HEK293 (cell line): ENCODE measurements around the gene ZNF521.

Source experiments
- CTCF ChIA-PET: fragments of 350-600 bp; formaldehyde crosslinking; extraction: SDS; loops from one replicate; lab custom pipeline; 2021; ENCODE audit warnings: antibody characterized with exemption; lab: Yijun Ruan, JAX
- POLR2A ChIA-PET: fragments of 300-600 bp; formaldehyde crosslinking; extraction: SDS; loops from one replicate; lab custom pipeline; 2020; ENCODE audit warnings: antibody characterized with exemption, inconsistent platforms; lab: Yijun Ruan, JAX
- H3K27ac ChIP-seq: fragments of 200-500 bp; sonication (Bioruptor generic); 2 replicates; pipeline ENCODE4 v1.5.1; 2014; ENCODE audit warnings: low read depth, low read length, control low read depth, inconsistent platforms; ENCODE audit errors: extremely low read depth
- H3K36me3 ChIP-seq, 2 experiments: fragments of 200-500 bp in 1 of 2; sonication (Bioruptor generic) in 1 of 2; 1 replicate in 1 of 2; 2 replicates in 1 of 2; pipeline ENCODE4 v1.5.1; 2014 to 2017; ENCODE audit warnings: inconsistent platforms in 2 of 2, low read length in 2 of 2; ENCODE audit not compliant: control insufficient read depth in 2 of 2, insufficient read depth in 1 of 2
- H3K4me1 ChIP-seq: fragments of 200-500 bp; sonication (Bioruptor generic); 2 replicates; pipeline ENCODE4 v1.5.1; 2014; ENCODE audit warnings: mild to moderate bottlenecking, low read length, inconsistent platforms; ENCODE audit not compliant: control insufficient read depth, insufficient read depth
- H3K4me3 ChIP-seq: 2 replicates; pipeline ENCODE4 v1.5.1; 2011; ENCODE audit warnings: low read depth, mild to moderate bottlenecking, control low read depth, low read length, moderate library complexity
- H3K9me3 ChIP-seq: fragments of 200-500 bp; sonication (Bioruptor generic); 2 replicates; pipeline ENCODE4 v1.5.1; 2014; ENCODE audit warnings: low read depth, low read length, inconsistent platforms; ENCODE audit not compliant: control insufficient read depth, insufficient read depth
- FEZF1 ChIP-seq: fragments of 450-650 bp; formaldehyde crosslinking; IDR thresholded peaks from 2 replicates; pipeline ENCODE4 v1.5.1; 2016; ENCODE audit warnings: missing biosample characterization, missing genetic modification characterization
- GFI1B ChIP-seq: fragments of 450-650 bp; formaldehyde crosslinking; IDR thresholded peaks from 2 replicates; pipeline ENCODE4 v1.5.1; 2016; ENCODE audit warnings: missing biosample characterization, missing genetic modification characterization
- KLF9 ChIP-seq: fragments of 450-650 bp; formaldehyde crosslinking; IDR thresholded peaks from 2 replicates; pipeline ENCODE4 v1.5.1; 2016; ENCODE audit warnings: missing biosample characterization, missing genetic modification characterization, low read depth
- MEIS1 ChIP-seq: sonication (generic); formaldehyde crosslinking; IDR thresholded peaks from 2 replicates; pipeline ENCODE4 v1.8.1; 2022; ENCODE audit warnings: missing genetic modification reagents, mild to moderate bottlenecking, borderline replicate concordance
- WT1 ChIP-seq: fragments of 450-650 bp; formaldehyde crosslinking; IDR thresholded peaks from 2 replicates; pipeline ENCODE4 v1.5.1; 2016; ENCODE audit warnings: missing biosample characterization, missing genetic modification characterization
- ZBTB48 ChIP-seq: fragments of 450-650 bp; formaldehyde crosslinking; IDR thresholded peaks from 2 replicates; pipeline ENCODE4 v1.5.1; 2016; ENCODE audit warnings: missing biosample characterization, missing genetic modification characterization
- ZNF146 ChIP-seq: fragments of 450-650 bp; formaldehyde crosslinking; IDR thresholded peaks from 2 replicates; pipeline ENCODE4 v1.5.1; 2016; ENCODE audit warnings: missing biosample characterization, missing genetic modification characterization
- ZNF211 ChIP-seq: fragments of 450-650 bp; formaldehyde crosslinking; IDR thresholded peaks from 2 replicates; pipeline ENCODE4 v1.5.1; 2016; ENCODE audit warnings: low read depth, missing biosample characterization, missing genetic modification characterization
- ZNF335 ChIP-seq: fragments of 450-650 bp; formaldehyde crosslinking; conservative IDR thresholded peaks from 2 replicates; pipeline ENCODE4 v1.5.1; 2016; ENCODE audit warnings: missing biosample characterization, missing genetic modification characterization
- ZNF366 ChIP-seq: fragments of 450-650 bp; formaldehyde crosslinking; conservative IDR thresholded peaks from 2 replicates; pipeline ENCODE4 v1.5.1; 2016; ENCODE audit warnings: missing biosample characterization, missing genetic modification characterization
- ZNF404 ChIP-seq: fragments of 450-650 bp; formaldehyde crosslinking; IDR thresholded peaks from 2 replicates; pipeline ENCODE4 v1.5.1; 2017; ENCODE audit warnings: missing biosample characterization, missing genetic modification characterization
- ZNF558 ChIP-seq: fragments of 450-650 bp; formaldehyde crosslinking; IDR thresholded peaks from 2 replicates; pipeline ENCODE4 v1.5.1; 2016; ENCODE audit warnings: missing biosample characterization, missing genetic modification characterization
- ZNF571 ChIP-seq: fragments of 450-650 bp; formaldehyde crosslinking; IDR thresholded peaks from 2 replicates; pipeline ENCODE4 v1.5.0; 2017; ENCODE audit warnings: missing biosample characterization, missing genetic modification characterization
- ZNF626 ChIP-seq: fragments of 450-650 bp; sonication (Bioruptor Pico); formaldehyde crosslinking; IDR thresholded peaks from 2 replicates; pipeline ENCODE4 v1.5.1; 2018; ENCODE audit warnings: missing biosample characterization, missing genetic modification characterization, inconsistent platforms
- ZNF701 ChIP-seq: fragments of 450-650 bp; formaldehyde crosslinking; IDR thresholded peaks from 2 replicates; pipeline ENCODE4 v1.5.1; 2016; ENCODE audit warnings: missing biosample characterization, missing genetic modification characterization
- ZNF707 ChIP-seq: fragments of 450-650 bp; formaldehyde crosslinking; IDR thresholded peaks from 2 replicates; pipeline ENCODE4 v1.5.1; 2016; ENCODE audit warnings: missing biosample characterization, missing genetic modification characterization
- ZSCAN16 ChIP-seq: fragments of 450-650 bp; formaldehyde crosslinking; IDR thresholded peaks from 2 replicates; pipeline ENCODE4 v1.5.1; 2016; ENCODE audit warnings: missing biosample characterization, missing genetic modification characterization
- TF ChIP-seq, protein P1 (sequence below): fragments of 450-650 bp; formaldehyde crosslinking; IDR thresholded peaks from 2 replicates; pipeline ENCODE4 v1.5.1; 2016; ENCODE audit warnings: missing biosample characterization, missing genetic modification characterization
- TF ChIP-seq, protein P2 (sequence below): fragments of 450-650 bp; formaldehyde crosslinking; IDR thresholded peaks from 2 replicates; pipeline ENCODE4 v1.5.1; 2016; ENCODE audit warnings: missing biosample characterization, missing genetic modification characterization, low read depth

Gene ZNF521

DNA sequence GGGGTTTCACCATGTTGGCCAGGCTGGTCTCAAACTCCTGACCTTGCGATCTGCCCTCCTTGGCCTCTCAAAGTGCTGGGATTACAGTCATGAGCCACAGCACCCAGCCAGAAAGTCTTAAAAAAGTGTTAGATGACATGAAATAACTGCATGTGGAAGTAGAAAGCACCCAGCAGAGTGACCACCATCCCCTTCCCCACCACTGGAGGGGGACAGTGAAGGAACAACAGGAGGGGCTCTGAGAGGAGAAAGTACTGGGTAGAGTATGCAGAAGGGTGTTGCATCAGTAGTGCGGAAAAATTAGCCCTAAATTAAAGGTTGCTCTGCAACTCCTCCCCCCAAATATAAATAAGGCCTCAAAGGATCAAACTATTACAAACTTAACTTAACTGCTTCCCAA is 230.5 kb downstream of the ZNF521 start:
- Histone ChIP-seq H3K4me1 (no peaks in the 10 kb centered on the region), H3K36me3 (no peaks in the 10 kb centered on the region), H3K27ac (no peak overlapping the region), H3K4me3 (no peak overlapping the region), H3K9me3 (no peaks in the 10 kb centered on the region)
- no peak for TF ChIP-seq ZNF701 (tag by site-specific recombination)
- CTCF ChIA-PET, result no interaction called here
- POLR2A ChIA-PET, result no interaction called here

DNA sequence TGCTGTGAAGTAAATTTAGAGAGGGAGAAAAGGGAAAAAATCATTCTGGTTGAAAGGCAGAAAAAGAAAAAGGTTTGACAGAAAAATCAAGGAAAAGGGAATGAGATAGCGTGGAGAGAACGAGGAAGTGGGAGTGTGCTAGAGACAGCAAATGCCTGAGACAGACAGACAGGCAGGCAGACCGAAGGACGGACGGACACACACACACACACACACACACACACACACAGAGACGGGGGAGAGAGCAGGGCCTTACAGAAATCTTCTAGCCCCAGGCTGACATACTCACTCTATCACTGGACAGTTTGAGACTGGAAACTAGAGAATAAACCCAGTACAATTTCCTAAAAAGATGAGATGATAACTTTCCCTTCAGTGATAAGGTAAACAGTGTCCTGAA is 238.4 kb downstream of the ZNF521 start:
- TF ChIP-seq KLF9 (no peak), ZBTB48 (tag by site-specific recombination) (no peak), ZNF404 (no peak), ZNF626 (tag by site-specific recombination) (no peak), ZSCAN16 (tag by site-specific recombination) (no peak), ZNF335 (tag by site-specific recombination) (no peak), ZNF558 (no peak), ZNF571 (tag by site-specific recombination) (no peak), ZNF366 (tag by site-specific recombination) (no peak), ZNF707 (tag by site-specific recombination) (no peak), GFI1B (tag by site-specific recombination) (no peak), ZNF146 (tag by site-specific recombination) (no peak), ZNF211 (tag by site-specific recombination) (no peak), MEIS1 (CRISPR knock-in tag) (no peak), FEZF1 (no peak)
- TF ChIP-seq, protein P1, sequence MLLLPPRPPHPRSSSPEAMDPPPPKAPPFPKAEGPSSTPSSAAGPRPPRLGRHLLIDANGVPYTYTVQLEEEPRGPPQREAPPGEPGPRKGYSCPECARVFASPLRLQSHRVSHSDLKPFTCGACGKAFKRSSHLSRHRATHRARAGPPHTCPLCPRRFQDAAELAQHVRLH (tag by site-specific recombination), result no peak
- TF ChIP-seq, protein P2, sequence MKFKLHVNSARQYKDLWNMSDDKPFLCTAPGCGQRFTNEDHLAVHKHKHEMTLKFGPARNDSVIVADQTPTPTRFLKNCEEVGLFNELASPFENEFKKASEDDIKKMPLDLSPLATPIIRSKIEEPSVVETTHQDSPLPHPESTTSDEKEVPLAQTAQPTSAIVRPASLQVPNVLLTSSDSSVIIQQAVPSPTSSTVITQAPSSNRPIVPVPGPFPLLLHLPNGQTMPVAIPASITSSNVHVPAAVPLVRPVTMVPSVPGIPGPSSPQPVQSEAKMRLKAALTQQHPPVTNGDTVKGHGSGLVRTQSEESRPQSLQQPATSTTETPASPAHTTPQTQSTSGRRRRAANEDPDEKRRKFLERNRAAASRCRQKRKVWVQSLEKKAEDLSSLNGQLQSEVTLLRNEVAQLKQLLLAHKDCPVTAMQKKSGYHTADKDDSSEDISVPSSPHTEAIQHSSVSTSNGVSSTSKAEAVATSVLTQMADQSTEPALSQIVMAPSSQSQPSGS (tag by site-specific recombination), result no peak
- H3K4me1 ChIP-seq, result no peaks in the 10 kb centered on the region
- no peak overlapping the region for H3K4me3 ChIP-seq
- ChIA-PET POLR2A (no interaction called here), CTCF (no interaction called here)
- H3K36me3 ChIP-seq, result no peaks in the 10 kb centered on the region
- no peaks in the 10 kb centered on the region for H3K9me3 ChIP-seq
- no peak overlapping the region for H3K27ac ChIP-seq

DNA sequence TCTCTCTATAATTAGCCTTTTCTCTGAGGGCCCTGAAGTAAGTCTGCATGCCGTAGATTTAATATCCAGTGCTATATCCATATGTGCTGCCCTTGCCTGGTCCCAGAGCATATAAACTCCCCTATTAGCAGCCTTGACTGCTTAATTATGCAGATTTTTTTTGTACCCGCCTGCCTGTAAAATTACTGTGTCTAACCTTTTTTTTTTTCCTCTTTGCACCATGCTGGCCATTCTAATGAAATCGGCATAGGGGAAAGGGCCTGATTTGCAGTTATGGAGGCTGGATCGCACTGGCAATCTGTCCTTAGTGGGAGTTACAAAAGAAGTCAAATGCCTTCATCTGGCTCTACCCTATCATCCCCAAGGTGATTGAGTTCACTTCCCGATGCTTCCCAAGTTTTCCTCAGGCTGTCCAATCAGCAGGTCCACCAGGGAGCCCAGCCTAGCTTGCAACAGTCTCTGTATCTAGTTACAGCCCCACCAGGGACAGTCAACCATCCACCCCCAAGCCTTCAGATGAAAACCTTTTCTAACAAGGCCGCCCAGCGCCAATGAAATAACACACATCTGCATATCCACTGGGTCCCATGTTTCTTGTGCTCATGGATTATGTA is 239.0 kb downstream of the ZNF521 start:
- Histone ChIP-seq H3K36me3 (no peaks in the 10 kb centered on the region), H3K4me1 (no peaks in the 10 kb centered on the region), H3K9me3 (no peaks in the 10 kb centered on the region), H3K4me3 (no peak overlapping the region), H3K27ac (no peak overlapping the region)
- no peak for TF ChIP-seq WT1 (tag by site-specific recombination)
- POLR2A ChIA-PET, result no interaction called here
- CTCF ChIA-PET, result no interaction called here
